PFSK-1 (cell line): Measurements from ENCODE around the gene SLC35E1.

ENCODE experiments used
- TAF1 ChIP-seq: IDR thresholded peaks from 2 replicates; pipeline ENCODE4 v1.6.1; 2012; ENCODE audit warnings: low read length, control low read depth, borderline replicate concordance; ENCODE audit not compliant: insufficient read depth
- TF ChIP-seq, protein P1 (sequence below), 2 experiments: IDR thresholded peaks; 2 replicates each; pipeline versions ENCODE4 v1.6.1 to v1.8.0; 2011 to 2012; ENCODE audit warnings: low read depth in 2 of 2, low read length in 2 of 2, control low read depth in 1 of 2, inconsistent platforms in 1 of 2, mild to moderate bottlenecking in 1 of 2, moderate library complexity in 1 of 2; ENCODE audit not compliant: insufficient read depth in 1 of 2

DNA sequence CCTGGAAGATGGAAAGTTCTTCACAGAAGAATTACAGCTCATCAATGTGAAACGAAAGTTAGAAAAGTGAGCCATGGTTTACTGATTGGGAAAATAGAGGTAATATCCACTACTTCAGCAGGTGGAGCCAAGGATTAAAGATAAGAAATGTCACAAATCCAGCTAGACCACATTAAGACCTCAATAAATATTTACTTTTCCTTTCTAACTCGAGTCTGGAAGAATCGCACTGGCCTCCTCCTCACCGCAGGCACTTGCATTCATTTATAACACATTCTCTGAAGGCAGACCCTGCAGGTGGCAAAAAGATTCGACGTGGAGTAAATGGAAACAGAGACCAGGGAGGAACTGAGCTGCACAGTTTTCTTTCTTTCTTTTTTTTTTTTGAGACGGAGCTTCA lies 7.4 kb downstream of the SLC35E1 start:
- no peak for TF ChIP-seq TAF1
- TF ChIP-seq, protein P1, sequence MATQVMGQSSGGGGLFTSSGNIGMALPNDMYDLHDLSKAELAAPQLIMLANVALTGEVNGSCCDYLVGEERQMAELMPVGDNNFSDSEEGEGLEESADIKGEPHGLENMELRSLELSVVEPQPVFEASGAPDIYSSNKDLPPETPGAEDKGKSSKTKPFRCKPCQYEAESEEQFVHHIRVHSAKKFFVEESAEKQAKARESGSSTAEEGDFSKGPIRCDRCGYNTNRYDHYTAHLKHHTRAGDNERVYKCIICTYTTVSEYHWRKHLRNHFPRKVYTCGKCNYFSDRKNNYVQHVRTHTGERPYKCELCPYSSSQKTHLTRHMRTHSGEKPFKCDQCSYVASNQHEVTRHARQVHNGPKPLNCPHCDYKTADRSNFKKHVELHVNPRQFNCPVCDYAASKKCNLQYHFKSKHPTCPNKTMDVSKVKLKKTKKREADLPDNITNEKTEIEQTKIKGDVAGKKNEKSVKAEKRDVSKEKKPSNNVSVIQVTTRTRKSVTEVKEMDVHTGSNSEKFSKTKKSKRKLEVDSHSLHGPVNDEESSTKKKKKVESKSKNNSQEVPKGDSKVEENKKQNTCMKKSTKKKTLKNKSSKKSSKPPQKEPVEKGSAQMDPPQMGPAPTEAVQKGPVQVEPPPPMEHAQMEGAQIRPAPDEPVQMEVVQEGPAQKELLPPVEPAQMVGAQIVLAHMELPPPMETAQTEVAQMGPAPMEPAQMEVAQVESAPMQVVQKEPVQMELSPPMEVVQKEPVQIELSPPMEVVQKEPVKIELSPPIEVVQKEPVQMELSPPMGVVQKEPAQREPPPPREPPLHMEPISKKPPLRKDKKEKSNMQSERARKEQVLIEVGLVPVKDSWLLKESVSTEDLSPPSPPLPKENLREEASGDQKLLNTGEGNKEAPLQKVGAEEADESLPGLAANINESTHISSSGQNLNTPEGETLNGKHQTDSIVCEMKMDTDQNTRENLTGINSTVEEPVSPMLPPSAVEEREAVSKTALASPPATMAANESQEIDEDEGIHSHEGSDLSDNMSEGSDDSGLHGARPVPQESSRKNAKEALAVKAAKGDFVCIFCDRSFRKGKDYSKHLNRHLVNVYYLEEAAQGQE (IDR thresholded peaks at IDR 0.05; ENCODE audit: insufficient read depth in 1 of 2, low read depth in 2 of 2, low read length in 2 of 2): no peak
